Measurements from ENCODE around the gene CFLAR. TPM values are rescaled to one million over a fixed set of nuclear protein-coding genes. Genes with fewer than 3 reads are reported as not detected.

Gene CFLAR
- total RNA-seq, 1 donor from 2014 or later: 35.1 TPM

DNA sequence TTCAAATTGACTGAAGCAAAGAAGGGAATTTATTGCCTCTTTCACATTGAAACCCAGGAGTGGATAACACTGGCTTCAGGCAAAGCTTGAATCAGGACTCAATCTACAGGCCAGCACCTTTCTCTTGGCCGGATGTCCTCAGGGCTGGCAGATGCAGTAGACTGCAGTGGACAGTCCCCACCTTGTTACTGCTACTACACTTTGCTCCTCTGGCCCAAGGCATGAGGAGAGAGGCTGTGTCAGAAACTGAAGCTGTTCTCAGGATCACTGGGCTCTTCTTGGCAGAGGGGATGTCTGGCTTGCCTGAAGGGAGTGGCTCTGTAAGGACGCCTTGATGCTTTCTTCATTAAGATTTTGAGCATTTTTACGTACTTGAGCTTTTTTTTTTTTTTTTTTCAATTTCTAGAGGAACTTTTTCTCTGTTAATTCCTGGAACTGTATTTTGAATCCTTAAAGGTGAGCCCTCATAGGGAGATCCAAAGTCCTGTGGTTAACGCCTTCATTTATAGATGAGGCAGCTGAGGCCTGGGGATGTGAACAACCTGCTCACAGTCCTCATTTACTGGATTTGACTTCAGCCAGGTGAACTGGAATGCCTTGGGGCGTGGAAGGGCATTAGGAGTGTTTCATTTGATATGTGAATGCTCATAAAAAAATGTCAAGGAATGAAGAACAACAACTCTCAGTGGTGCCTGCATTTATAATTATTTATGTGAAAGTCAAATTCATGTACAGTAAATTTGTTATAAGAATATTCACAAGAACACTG, 103.5 kb downstream of the CFLAR start:
- DNase-seq: no peak

- no peak for DNase-seq
Observed at GRCh38 chr2:201220102-201220570, 104.2 kb downstream of the CFLAR start.

DNA sequence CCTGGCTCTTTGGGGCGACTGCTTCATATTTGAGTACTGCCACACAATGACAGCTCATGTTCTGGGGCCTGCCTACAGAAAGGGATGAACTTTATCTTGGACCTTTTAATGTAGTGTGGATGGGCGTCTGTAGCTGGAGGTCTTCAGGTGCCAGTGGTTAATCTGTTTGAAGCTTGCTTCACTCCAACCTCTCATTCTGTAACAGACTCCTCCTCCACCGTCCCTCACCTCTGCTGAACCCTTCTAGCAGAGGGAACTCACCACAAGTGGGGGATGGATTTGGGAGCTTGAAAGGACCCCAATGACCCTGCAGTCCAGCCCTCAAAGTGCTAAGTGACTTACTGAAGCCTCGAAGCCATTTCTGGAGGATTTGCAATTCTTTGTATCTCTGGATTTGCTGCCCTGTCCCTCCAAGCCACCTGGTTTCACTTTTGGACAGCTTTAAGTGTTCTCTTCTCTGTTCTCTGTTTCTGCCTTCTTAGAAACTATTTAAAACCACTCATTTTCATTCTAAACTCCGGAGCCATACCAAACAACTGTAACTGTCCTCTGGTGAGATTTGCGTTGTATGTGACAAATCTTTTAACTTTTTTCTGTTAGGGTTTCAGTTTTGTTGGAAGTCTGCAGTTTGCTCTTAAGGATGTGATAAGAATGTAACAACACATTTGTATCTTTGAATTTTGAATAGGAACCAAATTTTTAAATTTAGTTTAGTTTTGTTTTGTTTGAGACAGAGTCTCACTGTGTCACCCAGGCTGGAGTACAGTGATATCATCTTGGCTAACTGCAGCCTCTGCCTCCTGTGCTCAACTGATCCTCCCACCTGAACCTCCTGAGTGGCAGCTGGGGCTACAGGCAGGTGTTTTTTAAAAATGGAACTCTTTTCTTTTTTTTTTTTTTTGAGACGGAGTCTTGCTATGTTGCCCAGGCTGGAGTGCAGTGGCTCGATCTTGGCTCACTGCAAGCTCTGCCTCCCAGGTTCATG, 107.4 kb downstream of the CFLAR start:
- DNase-seq: no peak

Small RNA genes lying within 50 kb of the gene (small RNA-seq; reads per million reads assigned to genes)
- not detected for gene AC007283.2
- gene MTND4LP13: not detected
- not detected for gene RNU6-1206P
- not detected for gene RNU7-45P

Other genes with a start within 250 kb of the CFLAR start
- gene PPIL3, start 227.1 kb upstream of the CFLAR start, total RNA-seq: 47.4 TPM
- gene NIF3L1, start 226.8 kb upstream of the CFLAR start, total RNA-seq: 34.9 TPM
- 25.6 TPM for gene ORC2, start 152.5 kb upstream of the CFLAR start, total RNA-seq
- gene HYCC2, start 44.5 kb upstream of the CFLAR start, total RNA-seq: 54.4 TPM
- gene NDUFB3, start 44.2 kb upstream of the CFLAR start, total RNA-seq: 39.8 TPM
- 2.0 TPM for gene CASP10, start 67.0 kb downstream of the CFLAR start, total RNA-seq
- 2.2 TPM for gene CASP8, start 144.4 kb downstream of the CFLAR start, total RNA-seq
- gene FLACC1, start 241.2 kb downstream of the CFLAR start, total RNA-seq: 3.7 TPM

All from occipital lobe (tissue), 3 donors.